Pons (tissue), 1 donor: ENCODE results near the gene HIGD1A.
A peak's percentile ranks its signal among the peaks of the same experiment; 100 is the strongest.

ENCODE experiments used
- DNase-seq: peaks from one replicate; pipeline ENCODE4 v3.0.0-alpha.2; 2016; ENCODE audit warnings: low spot score

HIGD1A gene

GRCh38 chr3:42804106-42804830 is at the start of gene HIGD1A:
Gene HIGD1A (minus strand): TSS chr3:42804490. CDS start chr3:42794253, 10,237 bp downstream.
- peak; percentile 97 for DNase-seq

GRCh38 chr3:42853739-42854302 is 49.5 kb upstream of the HIGD1A start:
- no peak for DNase-seq

DNA sequence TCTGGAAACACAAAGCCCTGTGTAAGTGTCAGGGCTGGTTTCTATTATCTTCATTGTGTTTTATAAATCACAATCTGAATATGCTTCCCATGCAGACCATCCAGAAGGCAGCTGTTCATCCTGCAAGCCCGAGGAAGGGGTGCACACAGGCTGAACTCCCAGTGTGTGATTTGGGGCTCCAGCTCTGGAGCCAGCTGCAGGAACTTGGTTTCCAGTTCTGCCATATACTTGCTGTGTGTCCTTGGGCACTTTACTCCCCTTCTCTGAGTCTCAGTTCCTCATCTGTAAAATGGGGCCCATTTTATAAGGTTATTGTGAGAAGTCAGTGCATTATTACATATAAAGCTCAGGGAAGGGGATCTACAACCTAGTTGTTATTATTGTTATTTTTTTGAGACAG is 48.8 kb upstream of the HIGD1A start:
- DNase-seq: no peak

DNA sequence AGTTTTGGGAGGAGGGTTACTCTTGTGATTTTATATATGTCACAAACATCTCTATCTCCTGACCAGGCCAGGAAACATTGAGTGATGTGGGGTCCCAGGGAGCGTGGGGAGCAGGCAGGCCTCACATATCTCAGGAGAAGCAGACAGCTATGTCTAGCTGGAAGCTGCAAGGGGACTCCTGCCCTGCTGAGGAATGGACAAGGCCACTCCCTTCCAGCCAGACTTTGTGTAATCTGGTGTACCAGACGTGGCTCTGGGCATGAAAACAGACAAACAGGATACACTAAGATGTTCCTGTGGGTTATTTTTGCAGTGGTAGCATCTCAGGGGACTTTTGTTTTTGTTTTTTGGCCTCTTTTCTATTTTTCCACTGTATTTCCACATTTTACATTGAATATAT is 48.2 kb upstream of the HIGD1A start:
- no peak for DNase-seq

- no peak for DNase-seq
Observed at GRCh38 chr3:42851228-42851834, 47.0 kb upstream of the HIGD1A start.

DNA sequence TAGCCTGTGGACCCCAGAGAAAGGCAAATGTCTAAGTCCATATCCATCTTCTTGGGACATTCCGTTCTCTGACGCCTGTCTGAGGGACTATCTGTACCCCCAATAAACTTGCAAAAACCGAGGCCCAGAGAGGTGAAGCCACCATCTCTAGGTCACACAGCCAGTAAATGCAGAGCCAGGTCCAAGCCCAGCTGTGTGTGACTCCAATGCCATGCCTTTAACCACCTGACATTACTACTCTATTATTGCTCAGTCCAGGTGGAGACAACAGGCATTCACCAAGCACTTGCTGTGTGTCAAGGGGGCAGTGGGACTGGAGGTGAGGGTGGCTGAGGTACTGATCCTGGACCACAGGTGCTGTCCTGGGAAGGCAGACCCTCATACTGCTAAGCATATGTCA is 46.0 kb upstream of the HIGD1A start:
- no peak for DNase-seq

GRCh38 chr3:42849017-42849416 is 44.7 kb upstream of the HIGD1A start:
- DNase-seq: no peak

GRCh38 chr3:42847731-42848130 is 43.4 kb upstream of the HIGD1A start:
- DNase-seq: no peak

GRCh38 chr3:42846685-42847522 is 42.6 kb upstream of the HIGD1A start:
- peak; percentile 74 for DNase-seq

- DNase-seq: no peak
Observed at GRCh38 chr3:42844815-42845214, 40.5 kb upstream of the HIGD1A start.

DNA sequence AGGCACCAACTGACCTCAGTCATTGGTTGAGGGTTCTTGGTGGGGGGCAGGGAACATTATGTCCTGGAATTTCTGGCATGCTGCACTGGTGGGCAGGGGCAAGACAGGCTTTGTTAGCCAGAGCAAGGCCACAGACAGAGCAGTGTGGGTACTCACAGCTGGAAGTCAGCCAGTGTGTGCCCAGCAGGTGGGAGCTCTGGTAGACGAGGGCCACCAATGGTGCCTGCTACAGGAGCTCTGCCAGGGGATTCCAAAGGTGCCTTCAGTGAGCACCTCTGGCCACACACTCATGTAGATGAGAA is 40.1 kb upstream of the HIGD1A start:
- no peak for DNase-seq

DNA sequence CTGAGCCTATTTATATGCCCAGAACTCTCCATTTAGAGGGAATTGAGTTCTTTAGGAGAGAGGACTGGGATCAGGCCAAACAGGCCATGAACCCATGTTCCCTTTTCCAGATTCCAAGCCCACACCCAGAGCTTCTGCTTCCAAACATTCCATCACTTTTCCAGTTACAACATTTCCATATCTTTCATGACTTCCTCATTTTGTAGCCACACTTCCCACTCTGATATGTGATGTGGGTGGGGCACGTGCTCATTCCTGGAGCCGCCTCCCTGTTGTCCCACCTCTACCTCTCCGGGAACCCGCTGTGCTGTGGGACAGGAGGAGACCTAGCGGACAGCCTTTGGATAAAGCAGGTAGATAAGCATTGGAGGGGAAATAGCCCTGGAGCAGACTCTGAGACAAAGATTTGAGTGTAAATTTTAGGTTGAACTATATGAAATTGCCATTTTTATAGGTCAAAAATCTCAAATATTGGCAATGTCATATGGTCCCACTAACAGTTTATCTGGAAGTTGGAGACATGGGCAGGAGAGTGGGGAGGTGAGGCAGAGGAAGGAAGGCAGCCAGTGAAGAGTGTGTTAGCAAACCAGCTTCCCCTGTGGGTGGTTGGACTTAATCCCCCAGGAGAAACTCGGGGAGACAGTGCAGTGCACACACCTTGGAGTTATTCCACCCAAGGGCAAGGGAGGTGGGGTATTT is 39.6 kb upstream of the HIGD1A start:
- DNase-seq: no peak

- DNase-seq: no peak
Observed at GRCh38 chr3:42841332-42841731, 37.0 kb upstream of the HIGD1A start.

DNA sequence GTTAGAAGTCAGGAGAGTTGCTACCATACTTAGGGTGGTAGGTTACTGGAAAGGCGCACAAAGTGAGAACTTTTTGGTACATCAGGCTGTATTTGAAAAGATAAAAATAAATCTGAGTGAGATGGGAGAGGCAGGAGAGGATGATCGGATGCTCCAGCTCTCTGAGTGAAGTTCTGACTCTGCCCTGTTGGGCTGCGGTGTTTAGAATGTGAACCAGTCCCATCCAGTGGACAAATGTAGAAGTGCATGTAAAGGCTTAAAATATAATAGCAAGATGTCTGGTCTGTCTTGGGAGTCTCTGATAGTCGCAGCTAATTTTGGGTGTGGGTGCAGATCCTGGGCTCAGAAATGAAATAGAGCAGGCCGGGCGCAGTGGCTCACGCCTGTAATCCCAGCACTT is 35.3 kb upstream of the HIGD1A start:
- DNase-seq: peak; percentile 88

DNA sequence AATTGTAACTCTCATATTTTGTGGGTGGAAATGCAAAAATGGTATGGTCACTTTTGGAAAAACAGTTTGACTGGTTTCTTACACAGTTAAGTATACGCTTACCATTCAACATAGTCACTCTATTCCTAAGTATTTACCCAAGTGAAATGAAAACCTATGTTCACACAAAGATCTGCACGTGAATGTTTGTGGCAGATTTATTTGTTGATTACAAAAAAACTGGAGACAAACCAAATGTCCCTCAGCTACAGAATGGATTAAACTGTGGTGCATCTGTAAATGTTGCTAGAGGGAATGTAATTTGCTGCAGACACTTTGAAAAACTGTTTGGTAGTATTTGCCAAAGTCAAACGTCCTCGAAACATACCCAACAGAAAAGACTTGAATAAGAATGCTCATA is 34.3 kb upstream of the HIGD1A start:
- DNase-seq: no peak

DNA sequence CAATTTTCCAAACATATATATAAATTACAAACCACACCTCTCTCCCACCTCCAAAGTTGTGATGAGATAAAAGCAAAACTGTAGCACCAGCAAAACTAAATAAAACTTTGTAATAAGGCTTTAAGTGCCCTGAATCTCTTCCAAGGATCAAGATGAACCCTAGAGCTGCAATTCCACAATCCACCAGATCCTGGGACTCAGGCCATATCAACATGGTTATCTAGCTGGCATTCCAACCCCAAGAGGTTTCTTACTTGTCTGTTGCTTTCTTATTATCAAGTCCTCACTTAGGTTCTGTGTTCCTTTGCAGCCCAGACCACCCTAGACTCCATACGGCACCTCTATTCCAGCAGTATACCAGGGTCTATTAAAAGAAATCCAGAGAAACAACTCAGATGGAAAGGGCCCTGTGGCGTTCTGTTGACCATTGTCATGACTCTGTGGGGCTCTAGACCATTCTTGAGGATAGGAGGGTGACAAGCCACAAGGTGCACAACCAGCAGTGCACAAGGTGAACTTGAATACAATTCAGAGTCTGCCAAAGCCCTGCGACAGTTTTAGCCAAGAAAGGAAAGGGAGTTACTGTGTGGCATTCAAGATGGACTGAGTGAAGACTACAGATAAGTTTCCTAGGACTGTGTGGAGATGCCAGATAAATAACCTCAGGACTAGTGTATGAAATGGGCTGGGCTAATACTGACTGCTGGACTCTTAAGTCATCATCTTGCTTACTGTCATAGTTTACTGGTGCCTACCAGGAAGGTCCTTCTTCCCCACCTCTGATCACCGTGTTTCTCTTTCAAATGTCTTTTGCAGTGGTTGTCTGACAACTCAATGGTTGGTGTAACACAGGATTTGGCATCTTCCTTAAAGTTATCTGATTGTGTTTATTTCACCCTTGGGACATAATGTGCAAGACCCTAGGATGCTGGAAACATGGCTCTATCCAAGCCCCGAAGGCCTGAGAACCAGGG is 32.1 kb upstream of the HIGD1A start:
- no peak for DNase-seq

GRCh38 chr3:42831321-42831713 is 27.0 kb upstream of the HIGD1A start:
- DNase-seq: peak; percentile 77

DNA sequence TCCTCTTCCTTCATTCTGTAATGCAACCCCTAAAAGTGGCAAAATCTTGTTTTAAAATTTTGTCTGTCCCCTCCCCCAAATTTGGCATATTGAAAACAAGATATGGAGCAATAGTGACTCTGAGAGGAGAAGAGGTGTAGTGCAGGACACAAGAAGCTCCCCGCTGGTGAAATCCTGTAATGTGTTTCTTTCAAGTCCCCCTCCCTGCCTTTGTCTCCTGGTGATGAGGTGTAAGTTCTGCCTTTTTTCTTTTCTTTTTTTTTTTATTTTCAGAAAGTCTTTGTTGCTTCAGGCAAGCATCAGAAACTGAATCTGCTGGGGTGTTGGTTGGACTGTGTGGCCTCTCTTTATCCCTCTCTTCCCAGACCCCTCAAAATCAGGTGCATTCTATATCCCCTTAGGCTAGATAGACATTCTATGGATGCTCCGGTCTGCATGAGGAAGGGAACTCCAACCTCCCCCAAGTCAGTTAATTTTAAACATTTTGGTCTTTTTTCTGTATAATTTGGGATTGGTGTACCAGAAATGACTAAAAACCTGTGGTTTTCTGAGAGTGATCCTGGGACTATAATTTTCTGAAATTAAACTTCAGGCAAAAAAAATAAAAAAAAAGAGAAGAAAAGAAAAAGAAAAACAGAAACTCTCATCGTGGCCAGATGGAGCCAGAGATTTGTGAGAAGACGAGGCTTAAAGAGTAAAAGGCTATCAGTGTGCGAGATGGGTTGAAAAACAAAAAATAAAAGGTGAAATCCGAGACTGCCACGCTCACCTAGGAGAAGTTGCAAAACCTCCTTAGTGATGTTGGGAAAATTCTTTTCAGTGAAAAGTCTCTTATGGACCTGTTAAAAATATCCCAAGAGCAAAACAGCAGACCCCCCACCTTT is 26.4 kb upstream of the HIGD1A start:
- no peak for DNase-seq

- DNase-seq: no peak
Observed at GRCh38 chr3:42829628-42830436, 25.5 kb upstream of the HIGD1A start.
